ENCODE data around the gene SNRK.

- TF ChIP-seq, protein P1, sequence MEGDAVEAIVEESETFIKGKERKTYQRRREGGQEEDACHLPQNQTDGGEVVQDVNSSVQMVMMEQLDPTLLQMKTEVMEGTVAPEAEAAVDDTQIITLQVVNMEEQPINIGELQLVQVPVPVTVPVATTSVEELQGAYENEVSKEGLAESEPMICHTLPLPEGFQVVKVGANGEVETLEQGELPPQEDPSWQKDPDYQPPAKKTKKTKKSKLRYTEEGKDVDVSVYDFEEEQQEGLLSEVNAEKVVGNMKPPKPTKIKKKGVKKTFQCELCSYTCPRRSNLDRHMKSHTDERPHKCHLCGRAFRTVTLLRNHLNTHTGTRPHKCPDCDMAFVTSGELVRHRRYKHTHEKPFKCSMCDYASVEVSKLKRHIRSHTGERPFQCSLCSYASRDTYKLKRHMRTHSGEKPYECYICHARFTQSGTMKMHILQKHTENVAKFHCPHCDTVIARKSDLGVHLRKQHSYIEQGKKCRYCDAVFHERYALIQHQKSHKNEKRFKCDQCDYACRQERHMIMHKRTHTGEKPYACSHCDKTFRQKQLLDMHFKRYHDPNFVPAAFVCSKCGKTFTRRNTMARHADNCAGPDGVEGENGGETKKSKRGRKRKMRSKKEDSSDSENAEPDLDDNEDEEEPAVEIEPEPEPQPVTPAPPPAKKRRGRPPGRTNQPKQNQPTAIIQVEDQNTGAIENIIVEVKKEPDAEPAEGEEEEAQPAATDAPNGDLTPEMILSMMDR (IDR thresholded peaks at IDR 0.05) = no peak
- TF ChIP-seq EP300 (IDR thresholded peaks at IDR 0.05) = no peak
Measured at GRCh38 chr3:43243590-43244587, 42.5 kb upstream of the SNRK start.

All from esophagus muscularis mucosa (tissue), 3 donors.